Common myeloid progenitor, CD34-positive (primary cell): Measurements from ENCODE around the gene BID.

Source experiments
- CTCF ChIA-PET: fragments of 350-600 bp; sonication (Branson Sonifier 250); formaldehyde crosslinking; loops from one replicate; lab custom pipeline; 2021; ENCODE audit warnings: antibody characterized with exemption; lab: Charles Lee
- POLR2A ChIA-PET: fragments of 350-600 bp; sonication (Branson Sonifier 250); formaldehyde crosslinking; loops from one replicate; lab custom pipeline; 2021; ENCODE audit warnings: antibody characterized with exemption; lab: Charles Lee
- DNase-seq, 3 donors: peaks; one replicate each; pipeline versions ENCODE4 v3.0.0 to v3.0.0-alpha.2; 2013
- H3K27ac ChIP-seq, 2 experiments: 1 replicate in 1 of 2; 2 replicates in 1 of 2; pipeline ENCODE4 v1.7.0; 2013; ENCODE audit warnings: inconsistent platforms in 2 of 2, low read length in 2 of 2, mild to moderate bottlenecking in 2 of 2, low read depth in 1 of 2, moderate library complexity in 1 of 2; ENCODE audit not compliant: severe bottlenecking in 2 of 2, insufficient read depth in 1 of 2, poor library complexity in 1 of 2
- H3K27me3 ChIP-seq, 5 experiments: replicated peaks in 2 of 5; 1 replicate in 3 of 5; 2 replicates in 2 of 5; pipeline versions ENCODE4 v1.6.1 to v1.7.0; 2013; ENCODE audit warnings: low read length in 4 of 5, mild to moderate bottlenecking in 2 of 5, moderate library complexity in 2 of 5, inconsistent platforms in 1 of 5; ENCODE audit not compliant: insufficient read depth in 5 of 5, control insufficient read depth in 4 of 5
- H3K36me3 ChIP-seq, 4 experiments: 1 replicate in 2 of 4; 2 replicates in 2 of 4; pipeline versions ENCODE4 v1.6.1 to v1.7.0; 2013; ENCODE audit warnings: low read length in 3 of 4, control low read depth in 1 of 4, mild to moderate bottlenecking in 1 of 4; ENCODE audit not compliant: control insufficient read depth in 4 of 4, insufficient read depth in 4 of 4
- H3K4me1 ChIP-seq, 4 experiments: 1 replicate in 3 of 4; 2 replicates in 1 of 4; pipeline versions ENCODE4 v1.6.1 to v1.7.1; 2013; ENCODE audit warnings: low read length in 3 of 4, mild to moderate bottlenecking in 3 of 4, control low read depth in 1 of 4, inconsistent platforms in 1 of 4, moderate library complexity in 1 of 4; ENCODE audit not compliant: control insufficient read depth in 4 of 4, insufficient read depth in 4 of 4; ENCODE audit errors: control extremely low read depth in 1 of 4
- H3K4me3 ChIP-seq, 7 experiments: 1 replicate in 4 of 7; 2 replicates in 3 of 7; pipeline versions ENCODE4 v1.5.1 to v1.7.0; 2013; ENCODE audit warnings: mild to moderate bottlenecking in 7 of 7, low read length in 6 of 7, moderate library complexity in 6 of 7, inconsistent platforms in 2 of 7, low read depth in 2 of 7, control low read depth in 1 of 7; ENCODE audit not compliant: insufficient read depth in 4 of 7, control insufficient read depth in 1 of 7; ENCODE audit errors: extremely low read depth in 1 of 7
- H3K9me3 ChIP-seq, 5 experiments: 1 replicate in 4 of 5; 2 replicates in 1 of 5; pipeline versions ENCODE4 v1.6.1 to v1.7.1; 2013; ENCODE audit warnings: low read length in 4 of 5, mild to moderate bottlenecking in 2 of 5, inconsistent platforms in 1 of 5, low read depth in 1 of 5, moderate library complexity in 1 of 5; ENCODE audit not compliant: control insufficient read depth in 4 of 5, insufficient read depth in 2 of 5; ENCODE audit errors: control extremely low read depth in 1 of 5
- WGBS: methylation state at CpG from one replicate; pipeline ENCODE4 v1.1.5; 2013; ENCODE audit not compliant: insufficient coverage; 5-methylcytosine and 5-hydroxymethylcytosine counted together

The BID gene

DNA sequence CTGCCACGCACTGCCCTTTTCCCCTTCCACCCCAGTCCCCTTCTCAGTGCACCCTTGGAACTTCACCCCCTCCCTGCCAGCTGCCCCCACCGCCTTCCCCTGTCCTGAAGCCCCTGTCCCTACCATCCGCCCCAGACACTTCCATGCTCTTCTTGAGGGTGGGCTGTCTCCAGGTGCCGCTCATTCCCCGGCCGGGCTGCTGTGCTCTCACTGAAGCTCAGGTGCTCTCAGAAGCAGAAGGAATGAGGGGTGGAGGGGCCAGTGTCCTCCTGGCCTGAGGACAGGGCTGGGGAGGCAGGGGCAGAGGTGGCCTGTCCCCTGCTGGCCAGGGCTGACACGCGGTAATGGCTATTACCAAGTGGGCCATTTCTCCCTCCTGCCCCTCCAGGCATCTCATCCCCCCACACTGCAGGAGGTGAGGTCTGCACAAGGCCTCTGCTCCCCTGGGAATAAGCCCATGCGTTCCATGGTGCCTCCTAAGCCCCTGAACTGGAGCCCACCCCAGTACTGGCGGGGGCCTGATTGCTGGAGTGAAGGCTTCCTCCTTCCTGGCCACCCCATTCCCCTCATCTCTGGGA is 6.6 kb upstream of the BID start:
- no peaks in the 10 kb centered on the region for H3K9me3 ChIP-seq
- no peaks in the 10 kb centered on the region for H3K27me3 ChIP-seq
- WGBS = 87% methylated on average over 9 of the region's 10 CpGs
- H3K4me1 ChIP-seq = peaks cover 4 to 67% (median 57%) of the 10 kb centered on the region in 4 experiments
- no peak for DNase-seq
- peak overlapping the region; percentile 40 to 58 for H3K27ac ChIP-seq
- POLR2A ChIA-PET = interaction anchor here (1.1 to 1.5 kb wide), 2 partner anchors 17 to 142 kb away, joined by 3 to 5 read pairs; partner anchors contain the start of gene BCL2L13
- H3K36me3 ChIP-seq = no peaks in the 10 kb centered on the region
- peak overlapping the region in 2 of 7 experiments; percentile 26 to 43 for H3K4me3 ChIP-seq
- CTCF ChIA-PET = interaction anchor here (1.0 to 4.1 kb wide), 8 partner anchors 9 to 38 kb away, joined by 3 to 23 read pairs (median 6); no protein-coding TSS in a partner anchor

DNA sequence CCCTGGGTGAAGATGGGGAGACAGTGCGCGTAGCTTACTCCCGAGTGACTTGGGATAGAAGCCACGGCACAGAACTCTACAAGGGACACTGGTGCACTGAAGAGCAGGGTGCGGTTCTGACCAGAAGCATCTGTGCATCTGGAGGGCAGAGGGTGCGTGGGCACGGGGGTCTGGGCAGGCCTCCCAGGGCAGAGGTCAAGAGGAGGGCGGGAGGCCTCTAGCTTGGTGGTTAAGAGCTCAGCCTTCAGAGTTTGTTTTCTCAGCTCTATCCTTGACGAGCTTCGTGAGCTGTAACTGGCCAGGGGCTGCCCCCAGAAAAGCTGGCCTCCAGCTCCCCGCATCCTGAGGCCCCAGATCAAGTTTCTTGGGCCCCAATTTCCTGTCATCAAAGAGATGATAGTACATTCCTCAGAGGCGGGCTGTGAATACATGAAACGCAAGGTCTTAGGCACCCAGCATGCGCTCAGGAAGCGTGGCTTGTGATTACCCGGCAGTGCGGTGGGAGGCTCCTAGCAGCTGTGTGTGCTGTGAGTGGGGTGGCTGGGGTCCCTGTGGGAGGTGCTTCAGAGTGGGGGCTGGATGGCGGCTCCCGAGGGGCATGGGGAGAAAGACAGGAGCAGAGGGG is 6.0 kb upstream of the BID start:
- Histone ChIP-seq H3K9me3 (no peaks in the 10 kb centered on the region), H3K4me3 (no peak overlapping the region), H3K36me3 (no peaks in the 10 kb centered on the region), H3K27me3 (no peaks in the 10 kb centered on the region), H3K4me1 (peaks cover 4 to 68% (median 58%) of the 10 kb centered on the region in 4 experiments), H3K27ac (no peak overlapping the region)
- ChIA-PET POLR2A (interaction anchor here (1.0 to 1.5 kb wide), 2 partner anchors 42 to 141 kb away, joined by 3 to 5 read pairs; partner anchors contain the start of gene BCL2L13), CTCF (interaction anchor here (0.9 to 4.1 kb wide), 8 partner anchors 8 to 37 kb away, joined by 3 to 23 read pairs (median 6); no protein-coding TSS in a partner anchor)
- 84% methylated on average over 16 of the region's 19 CpGs for WGBS
- DNase-seq = no peak

DNA sequence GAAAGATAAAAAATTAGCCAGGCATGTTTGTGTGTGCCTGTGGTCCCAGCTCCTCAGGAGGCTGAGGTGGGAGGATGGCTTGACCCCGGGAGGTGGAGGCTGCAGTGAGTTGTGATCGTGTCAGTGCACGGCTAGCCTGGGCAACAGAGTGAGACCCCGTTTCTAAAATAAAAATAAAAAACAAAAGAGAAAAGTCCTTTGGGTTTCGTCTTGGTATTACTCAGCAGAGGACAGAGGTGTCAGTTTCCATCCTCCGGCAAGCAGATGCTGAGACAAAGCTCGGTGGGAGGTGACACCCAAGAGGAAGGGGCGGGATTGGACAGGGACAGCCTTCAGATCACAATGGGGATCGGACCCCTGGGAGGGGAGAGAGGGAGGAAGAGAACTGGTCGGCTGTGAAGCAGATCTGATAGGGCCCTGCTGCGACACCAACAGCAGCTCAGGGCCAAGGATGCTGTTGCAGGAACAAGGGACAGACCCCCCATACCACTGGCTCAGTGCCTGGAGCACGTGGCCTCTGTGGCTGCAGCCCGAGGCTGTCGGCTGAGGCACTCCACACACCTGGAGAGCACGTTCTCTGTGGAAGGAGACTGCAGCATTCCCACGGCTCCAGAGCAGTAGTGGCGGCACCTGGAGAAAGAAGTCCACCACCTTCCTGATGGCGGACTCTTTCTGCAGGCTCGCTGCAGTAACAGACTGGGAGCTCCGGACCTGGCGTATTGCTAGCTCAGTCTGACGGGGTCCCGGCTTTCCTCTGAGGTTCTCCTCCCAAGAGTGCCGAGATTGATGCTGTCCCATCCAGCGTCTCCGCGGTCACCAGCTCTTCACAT is 5.2 kb upstream of the BID start:
- H3K36me3 ChIP-seq = no peaks in the 10 kb centered on the region
- no peak for DNase-seq
- peaks cover 4 to 75% (median 64%) of the 10 kb centered on the region in 4 experiments for H3K4me1 ChIP-seq
- 92% methylated on average over 25 of the region's 27 CpGs for WGBS
- ChIA-PET POLR2A (interaction anchor here (1.0 kb wide), 1 partner anchor 42 kb away, joined by 3 read pairs; no protein-coding TSS in a partner anchor), CTCF (interaction anchor here (0.8 to 4.1 kb wide), 10 partner anchors 8 to 38 kb away, joined by 3 to 23 read pairs (median 5); no protein-coding TSS in a partner anchor)
- H3K27me3 ChIP-seq = no peaks in the 10 kb centered on the region
- no peak overlapping the region for H3K4me3 ChIP-seq
- H3K27ac ChIP-seq = no peak overlapping the region
- no peaks in the 10 kb centered on the region for H3K9me3 ChIP-seq

DNA sequence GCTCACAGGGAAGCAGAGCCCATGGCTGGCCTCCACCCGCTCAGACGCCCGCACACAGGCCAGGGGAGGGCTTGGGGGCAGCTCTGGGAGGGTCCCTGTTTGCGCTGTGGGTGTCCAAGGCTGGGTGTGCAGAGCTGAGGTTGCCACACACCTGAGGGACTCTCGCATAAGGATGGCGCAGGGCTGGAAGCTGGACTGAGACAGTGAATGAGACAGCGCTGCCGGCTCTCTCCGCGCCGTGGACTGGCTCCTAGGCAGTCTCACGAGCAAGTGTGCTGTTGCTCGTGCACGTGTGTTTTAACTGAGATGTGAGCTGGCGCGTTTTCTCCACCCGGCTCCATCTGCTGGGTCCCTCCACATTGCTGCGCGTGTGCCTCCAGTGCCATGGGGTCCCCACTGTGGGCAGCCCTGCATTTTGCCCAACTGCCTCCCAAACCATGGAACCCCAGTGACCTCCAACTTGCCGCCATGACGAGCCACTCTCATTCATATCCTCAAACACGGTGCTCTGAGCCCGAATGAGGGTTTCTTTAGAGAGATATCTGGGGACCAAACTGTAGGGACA is 4.2 kb upstream of the BID start:
- peak overlapping the region in 3 of 7 experiments; percentile 28 to 81 (median 72) for H3K4me3 ChIP-seq
- DNase-seq = no peak
- peaks cover 4 to 79% (median 69%) of the 10 kb centered on the region in 4 experiments for H3K4me1 ChIP-seq
- no peak overlapping the region for H3K27ac ChIP-seq
- no peaks in the 10 kb centered on the region for H3K36me3 ChIP-seq
- no peaks in the 10 kb centered on the region for H3K9me3 ChIP-seq
- 100% methylated on average over 21 of the region's 23 CpGs for WGBS
- no peaks in the 10 kb centered on the region for H3K27me3 ChIP-seq
- POLR2A ChIA-PET = no interaction called here
- CTCF ChIA-PET = interaction anchor here (0.8 to 4.1 kb wide), 4 partner anchors 8 to 37 kb away, joined by 3 to 23 read pairs (median 4); no protein-coding TSS in a partner anchor

DNA sequence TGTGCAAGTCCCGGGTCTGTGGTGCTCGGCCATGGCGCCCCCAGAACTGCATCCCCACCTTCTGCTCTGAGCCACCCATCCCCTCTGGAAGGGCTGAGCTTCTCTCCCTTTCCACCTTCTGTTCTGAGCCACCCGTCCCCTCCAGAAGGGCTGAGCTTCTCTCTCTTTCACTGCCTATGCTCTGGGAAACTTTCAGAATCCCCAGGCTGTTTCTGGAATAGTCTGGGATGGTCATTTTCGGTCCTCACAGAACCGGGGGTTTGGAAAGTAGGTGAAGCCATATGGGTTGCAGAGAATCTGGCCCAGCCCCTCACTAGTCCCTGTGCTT is 3.4 kb upstream of the BID start:
- POLR2A ChIA-PET = interaction anchor here (0.7 to 1.1 kb wide), 2 partner anchors 14 to 37 kb away, joined by 3 to 4 read pairs; no protein-coding TSS in a partner anchor
- Histone ChIP-seq H3K36me3 (no peaks in the 10 kb centered on the region), H3K4me3 (peak overlapping the region; percentile 15 to 81 (median 65)), H3K9me3 (no peaks in the 10 kb centered on the region), H3K4me1 (peaks cover 4 to 86% (median 76%) of the 10 kb centered on the region in 4 experiments), H3K27me3 (no peaks in the 10 kb centered on the region), H3K27ac (peak overlapping the region; percentile 72 to 84)
- no peak for DNase-seq
- CTCF ChIA-PET = interaction anchor here (1.0 to 4.1 kb wide), 5 partner anchors 8 to 34 kb away, joined by 3 to 23 read pairs (median 4); no protein-coding TSS in a partner anchor
- WGBS = 31% methylated on average over 3 of the region's 6 CpGs

DNA sequence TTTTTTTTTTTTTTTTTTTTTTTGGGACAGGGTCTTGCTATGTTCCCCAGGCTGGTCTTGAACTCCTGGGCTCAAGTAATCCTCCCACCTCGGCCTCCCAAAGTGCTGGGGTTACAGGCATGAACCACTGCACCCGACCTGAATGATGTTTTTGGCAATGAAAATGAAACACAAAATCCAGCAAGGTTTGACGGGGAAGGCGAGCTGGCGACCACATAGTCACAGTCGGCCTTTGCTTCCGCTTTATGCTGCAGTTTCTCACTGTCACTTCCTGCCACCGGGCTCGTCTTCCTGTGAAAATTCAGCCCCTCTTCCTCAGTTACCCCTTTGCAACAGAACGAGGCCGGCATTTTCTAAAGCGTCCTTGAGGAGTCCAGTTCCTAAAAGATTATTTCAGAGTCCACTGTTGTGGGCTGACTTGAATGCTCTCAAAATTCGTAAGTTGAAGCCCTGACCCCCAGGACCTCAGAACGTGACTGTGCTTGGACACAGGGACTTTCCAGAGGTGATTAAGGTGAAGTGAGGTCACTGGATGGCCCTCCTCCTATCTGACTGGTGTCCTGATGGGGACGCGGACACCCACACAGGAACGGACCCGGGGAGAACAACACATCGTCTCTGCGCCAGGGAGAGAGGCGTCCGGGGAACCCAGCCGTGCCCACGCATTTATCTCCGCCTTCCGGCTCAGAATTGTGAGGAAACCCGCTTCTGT is 2.9 kb upstream of the BID start:
- CTCF ChIA-PET = interaction anchor here (1.0 to 4.1 kb wide), 5 partner anchors 9 to 34 kb away, joined by 3 to 23 read pairs (median 4); no protein-coding TSS in a partner anchor
- POLR2A ChIA-PET = interaction anchor here (1.1 kb wide), 1 partner anchor 14 kb away, joined by 4 read pairs; no protein-coding TSS in a partner anchor
- peak; percentile 82 to 96 (median 94) for DNase-seq
- Histone ChIP-seq H3K4me3 (peak overlapping the region; percentile 15 to 81 (median 65)), H3K4me1 (peaks cover 4 to 86% (median 76%) of the 10 kb centered on the region in 4 experiments), H3K27me3 (no peaks in the 10 kb centered on the region), H3K27ac (peak overlapping the region; percentile 72 to 84), H3K36me3 (no peaks in the 10 kb centered on the region), H3K9me3 (no peaks in the 10 kb centered on the region)
- WGBS = 24% methylated on average over 27 of the region's 27 CpGs
